HG03565 (cell line): Measurements from ENCODE around the gene TEX2.

Source experiments
- ATAC-seq: cut with Tn5 transposase; IDR thresholded peaks from one replicate; pipeline ENCODE4 v1.9.1; 2021; ENCODE audit warnings: mild to moderate bottlenecking, moderate library complexity; ENCODE audit not compliant: unreplicated experiment

TEX2 gene, protein sequence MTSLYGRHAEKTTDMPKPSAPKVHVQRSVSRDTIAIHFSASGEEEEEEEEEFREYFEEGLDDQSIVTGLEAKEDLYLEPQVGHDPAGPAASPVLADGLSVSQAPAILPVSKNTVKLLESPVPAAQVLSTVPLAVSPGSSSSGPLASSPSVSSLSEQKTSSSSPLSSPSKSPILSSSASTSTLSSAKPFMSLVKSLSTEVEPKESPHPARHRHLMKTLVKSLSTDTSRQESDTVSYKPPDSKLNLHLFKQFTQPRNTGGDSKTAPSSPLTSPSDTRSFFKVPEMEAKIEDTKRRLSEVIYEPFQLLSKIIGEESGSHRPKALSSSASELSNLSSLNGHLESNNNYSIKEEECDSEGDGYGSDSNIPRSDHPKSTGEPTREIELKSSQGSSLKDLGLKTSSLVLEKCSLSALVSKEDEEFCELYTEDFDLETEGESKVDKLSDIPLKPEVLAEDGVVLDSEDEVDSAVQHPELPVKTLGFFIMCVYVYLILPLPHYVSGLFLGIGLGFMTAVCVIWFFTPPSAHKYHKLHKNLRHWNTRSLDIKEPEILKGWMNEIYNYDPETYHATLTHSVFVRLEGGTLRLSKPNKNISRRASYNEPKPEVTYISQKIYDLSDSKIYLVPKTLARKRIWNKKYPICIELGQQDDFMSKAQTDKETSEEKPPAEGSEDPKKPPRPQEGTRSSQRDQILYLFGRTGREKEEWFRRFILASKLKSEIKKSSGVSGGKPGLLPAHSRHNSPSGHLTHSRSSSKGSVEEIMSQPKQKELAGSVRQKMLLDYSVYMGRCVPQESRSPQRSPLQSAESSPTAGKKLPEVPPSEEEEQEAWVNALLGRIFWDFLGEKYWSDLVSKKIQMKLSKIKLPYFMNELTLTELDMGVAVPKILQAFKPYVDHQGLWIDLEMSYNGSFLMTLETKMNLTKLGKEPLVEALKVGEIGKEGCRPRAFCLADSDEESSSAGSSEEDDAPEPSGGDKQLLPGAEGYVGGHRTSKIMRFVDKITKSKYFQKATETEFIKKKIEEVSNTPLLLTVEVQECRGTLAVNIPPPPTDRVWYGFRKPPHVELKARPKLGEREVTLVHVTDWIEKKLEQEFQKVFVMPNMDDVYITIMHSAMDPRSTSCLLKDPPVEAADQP

DNA sequence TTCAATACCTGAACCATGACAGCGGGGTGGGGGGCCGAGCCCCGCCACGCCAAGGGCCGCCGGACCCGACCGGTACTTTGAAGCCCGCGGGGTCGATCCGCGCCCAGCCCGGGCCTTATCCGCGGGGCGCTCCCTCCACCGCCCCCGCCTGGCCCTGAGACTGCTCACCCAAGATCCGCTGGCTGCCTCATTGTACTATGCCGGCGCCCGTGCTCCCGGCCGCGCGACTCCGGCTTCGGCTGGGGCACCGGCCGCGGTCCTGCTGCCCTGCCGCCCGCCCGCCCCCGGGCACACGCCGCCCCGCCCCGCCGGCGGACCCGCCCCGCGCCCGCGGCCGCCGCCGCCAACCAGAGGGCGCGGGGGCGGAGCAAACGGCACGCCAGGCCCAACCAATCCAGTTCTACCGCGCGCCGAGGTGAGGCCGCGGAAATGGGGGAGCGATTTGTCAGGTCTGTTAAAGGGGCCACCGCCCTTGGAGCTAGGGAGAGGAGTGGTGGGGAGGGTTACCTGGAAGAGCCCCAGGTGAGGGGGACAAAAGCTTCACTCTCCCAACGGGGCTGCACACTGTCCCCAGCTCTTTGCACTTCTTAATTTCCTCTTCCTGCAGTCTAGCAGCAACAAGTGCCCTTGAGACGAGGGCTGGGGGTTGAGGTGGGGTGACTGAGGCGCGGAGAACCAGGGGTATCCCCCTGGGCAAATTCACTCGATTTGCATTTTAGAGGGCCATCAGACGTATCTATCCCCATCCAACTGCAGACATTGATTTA, at the start of gene TEX2:
TEX2 (minus strand) TSS at position 261 of the 767 bp plus-strand sequence. CDS start 49,043 bp downstream, outside the sequence.
- peak; percentile 87 for ATAC-seq

DNA sequence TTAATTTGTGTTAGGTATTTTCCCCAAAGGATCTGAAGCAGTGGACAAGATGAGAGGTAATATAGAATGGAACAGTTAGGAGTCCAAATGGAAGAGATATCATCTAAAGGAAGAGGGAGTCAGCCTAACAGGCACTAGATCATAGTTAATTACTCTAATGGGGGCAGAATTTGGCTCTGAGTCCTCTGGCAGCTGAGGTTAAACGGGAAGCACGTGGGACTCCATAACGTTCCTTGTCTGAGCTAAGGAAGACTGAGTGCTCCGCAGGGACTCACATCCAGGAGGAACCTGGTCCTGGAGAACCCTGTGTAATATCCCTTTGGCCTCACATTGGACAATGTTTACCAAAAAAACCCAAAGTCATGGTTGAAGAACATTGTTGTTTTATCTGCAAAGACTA, 46.6 kb upstream of the TEX2 start:
- ATAC-seq = no peak

DNA sequence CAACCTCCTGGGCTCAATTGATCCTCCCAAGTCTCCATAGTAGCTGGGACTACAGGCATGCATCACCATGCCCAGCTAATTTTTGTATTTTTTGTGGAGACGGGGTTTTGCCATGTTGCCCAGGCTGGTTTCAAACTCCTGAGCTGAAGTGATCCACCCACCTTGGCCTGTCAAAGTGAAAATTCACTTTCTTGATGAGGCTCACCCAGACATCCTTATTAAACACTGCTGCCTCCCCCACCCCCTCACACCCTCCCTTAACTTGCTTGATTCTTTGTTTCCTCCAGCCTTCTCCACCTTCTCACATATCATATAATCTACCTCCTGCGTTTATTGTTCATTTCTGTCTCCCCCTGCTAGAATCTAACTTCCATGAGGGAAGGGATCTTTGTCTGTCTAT, 46.0 kb upstream of the TEX2 start:
- ATAC-seq = no peak

DNA sequence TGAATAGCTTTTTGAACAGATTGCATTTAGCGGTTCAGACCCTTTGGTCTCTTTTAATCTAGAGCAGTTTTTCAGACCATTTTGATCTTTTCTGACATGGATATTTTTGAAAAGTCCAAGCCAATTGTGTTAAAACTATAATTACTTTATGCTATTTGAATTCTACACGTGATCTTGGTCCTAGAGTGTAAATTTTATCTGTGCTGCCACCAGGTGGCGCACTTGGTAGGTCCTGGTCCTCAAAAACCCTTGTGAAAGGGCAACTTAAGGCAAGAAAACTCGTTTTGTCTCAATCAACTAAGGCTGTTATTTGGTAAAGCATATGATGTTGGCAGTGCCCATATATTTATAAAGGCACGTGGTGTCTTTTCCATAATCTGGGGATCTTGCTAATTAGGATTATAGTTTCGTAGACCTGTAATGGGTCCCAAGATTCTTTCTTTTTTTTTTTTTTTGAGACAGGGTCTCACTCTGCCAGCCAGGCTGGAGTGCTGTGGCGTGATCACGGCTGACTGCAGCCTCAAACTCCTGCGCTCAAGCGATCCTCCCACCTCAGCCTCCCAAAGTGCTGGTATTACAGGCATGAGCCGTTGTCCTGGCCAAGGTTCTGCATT, 43.9 kb upstream of the TEX2 start:
- no peak for ATAC-seq

DNA sequence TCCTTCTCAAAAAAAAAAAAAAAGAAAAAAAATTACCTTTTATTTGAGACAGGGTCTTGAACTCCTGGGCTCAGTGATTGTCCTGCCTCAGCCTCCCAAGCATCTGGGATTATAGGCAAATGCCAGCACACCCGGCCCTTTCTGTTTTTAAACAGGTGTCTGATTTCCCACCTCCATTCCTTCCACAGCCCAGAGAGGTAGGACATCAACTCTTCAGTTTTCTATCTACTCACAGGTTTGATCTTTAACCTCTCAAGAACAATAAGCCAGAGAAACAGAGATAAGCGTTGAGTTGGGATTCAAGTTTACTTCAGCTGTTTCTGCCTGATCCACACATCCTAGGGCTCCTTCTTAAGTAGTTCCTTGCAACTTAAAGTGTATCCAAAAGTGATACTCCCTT, 41.5 kb upstream of the TEX2 start:
- no peak for ATAC-seq

DNA sequence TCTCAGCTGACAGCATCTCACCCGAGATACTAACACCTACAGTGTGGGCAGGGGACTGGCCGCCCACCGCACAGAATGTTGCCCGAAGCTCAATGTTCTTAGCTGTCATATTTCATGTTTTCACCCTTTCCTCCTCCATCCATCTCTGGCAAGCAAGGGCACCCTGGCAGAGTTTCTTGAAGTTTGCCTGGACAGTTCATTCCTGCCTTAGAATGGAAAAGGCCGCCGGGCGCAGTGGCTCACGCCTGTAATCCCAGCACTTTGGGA, 37.6 kb upstream of the TEX2 start:
- no peak for ATAC-seq

DNA sequence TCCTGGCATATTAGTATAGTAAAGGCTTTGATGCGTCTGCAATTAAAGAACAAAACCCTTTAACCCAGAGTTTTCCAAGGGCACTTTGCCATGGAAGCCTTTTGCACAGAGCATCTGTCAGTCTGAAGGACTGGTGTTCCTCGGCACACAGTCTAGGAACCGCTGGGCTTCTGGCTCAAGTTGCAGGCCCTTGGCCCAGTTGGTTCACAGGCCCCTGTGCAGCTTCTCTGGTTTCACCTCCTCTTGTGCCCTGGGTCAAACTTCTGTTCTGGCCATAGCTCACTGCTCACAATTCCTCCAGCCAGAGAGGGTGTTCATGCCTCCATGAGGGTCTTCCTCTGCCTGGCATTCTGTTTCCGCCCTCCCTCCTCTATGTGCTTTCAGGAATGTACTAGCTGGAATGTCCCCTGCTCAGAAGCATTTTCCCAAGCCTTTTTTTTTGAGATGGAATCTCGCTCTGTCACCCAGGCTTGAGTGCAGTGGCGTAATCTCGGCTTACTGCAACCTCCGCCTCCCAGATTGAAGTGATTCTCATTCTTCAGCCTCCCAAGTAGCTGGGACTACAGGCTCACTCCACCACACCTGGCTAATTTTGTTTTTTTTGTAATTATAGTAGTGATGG, 34.5 kb upstream of the TEX2 start:
- ATAC-seq = no peak

DNA sequence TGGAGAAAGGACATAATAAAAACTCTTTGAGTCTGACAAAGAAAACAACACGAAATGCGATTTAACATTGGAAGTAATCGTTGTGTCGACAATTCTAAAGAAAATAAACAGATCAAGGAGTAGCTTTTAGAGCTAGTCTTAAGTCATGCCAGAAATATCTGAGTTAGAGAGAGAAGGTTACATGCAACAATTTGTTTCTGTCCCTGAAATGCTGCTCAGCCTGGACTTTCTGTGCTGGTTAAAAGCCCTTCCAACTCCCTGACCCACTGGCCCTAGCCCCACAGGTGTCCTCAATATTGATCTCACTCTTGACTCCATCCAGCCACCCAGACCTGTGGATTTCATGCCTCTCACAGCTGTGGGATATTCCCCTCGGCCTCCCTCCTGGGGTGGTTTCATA, 33.2 kb upstream of the TEX2 start:
- ATAC-seq = no peak

DNA sequence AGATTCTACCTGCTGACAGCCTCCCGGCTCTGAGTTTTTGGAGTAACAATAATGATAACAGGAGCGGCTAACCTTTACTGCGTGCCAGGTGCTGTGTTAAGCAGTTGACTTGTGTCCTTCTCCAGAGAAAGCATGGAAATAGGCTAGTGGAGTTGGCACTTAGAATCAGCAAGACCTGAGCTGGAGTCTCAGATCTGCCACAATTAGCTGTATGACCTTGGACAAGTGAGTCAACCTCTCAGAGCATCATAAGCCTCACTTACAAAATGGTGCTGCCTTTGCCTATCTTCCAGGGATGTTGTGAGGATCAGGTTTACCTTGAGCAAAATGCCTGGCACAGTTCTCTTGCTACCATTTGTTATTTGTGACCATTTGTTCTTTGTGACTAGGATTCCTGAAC, 32.1 kb upstream of the TEX2 start:
- no peak for ATAC-seq

DNA sequence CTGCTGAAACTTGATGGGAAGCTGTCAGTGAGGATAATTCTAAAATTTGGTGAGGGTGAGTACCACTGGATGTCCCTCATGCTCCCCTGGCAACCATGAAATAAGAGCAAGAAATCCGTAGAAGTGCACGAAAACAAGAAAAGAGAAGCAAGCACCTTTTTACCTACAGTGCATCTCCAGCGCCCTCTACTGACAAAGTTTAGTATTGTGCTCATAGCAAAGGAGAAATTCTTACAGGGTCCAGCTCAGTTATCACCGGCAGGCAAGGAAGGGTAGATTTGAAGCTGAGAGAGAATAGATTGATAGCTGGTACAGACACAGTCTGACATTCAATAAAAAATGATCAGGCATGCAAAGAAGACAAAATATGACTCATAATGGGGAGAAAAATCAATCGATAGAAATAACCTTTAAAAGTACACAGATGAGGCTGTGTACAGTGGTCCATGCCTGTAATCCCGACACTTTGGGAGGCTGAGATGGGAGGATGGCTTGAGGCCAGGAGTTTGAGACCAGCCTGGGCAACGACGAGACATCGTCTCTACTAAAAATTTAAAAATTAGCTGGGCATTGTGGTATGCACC, 28.3 kb upstream of the TEX2 start:
- no peak for ATAC-seq

DNA sequence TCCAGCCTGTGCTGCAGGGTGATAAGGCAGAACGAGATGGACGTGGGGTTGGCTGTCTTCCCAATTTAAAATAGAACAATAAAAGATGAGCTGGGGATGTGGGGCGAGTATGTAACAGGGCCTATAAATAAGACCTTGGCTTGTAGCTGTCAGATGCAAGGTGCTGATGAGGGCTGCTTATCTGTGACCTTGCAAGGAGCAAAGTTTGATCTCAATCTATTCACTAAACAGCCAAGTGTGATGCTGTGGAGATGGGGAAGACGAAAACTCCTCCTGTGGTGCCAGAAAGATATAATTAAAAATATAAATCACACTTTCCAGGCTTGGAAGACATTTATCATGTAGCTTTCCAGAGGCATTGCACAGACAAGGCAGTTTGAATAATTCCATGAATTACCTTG, 26.7 kb upstream of the TEX2 start:
- no peak for ATAC-seq

DNA sequence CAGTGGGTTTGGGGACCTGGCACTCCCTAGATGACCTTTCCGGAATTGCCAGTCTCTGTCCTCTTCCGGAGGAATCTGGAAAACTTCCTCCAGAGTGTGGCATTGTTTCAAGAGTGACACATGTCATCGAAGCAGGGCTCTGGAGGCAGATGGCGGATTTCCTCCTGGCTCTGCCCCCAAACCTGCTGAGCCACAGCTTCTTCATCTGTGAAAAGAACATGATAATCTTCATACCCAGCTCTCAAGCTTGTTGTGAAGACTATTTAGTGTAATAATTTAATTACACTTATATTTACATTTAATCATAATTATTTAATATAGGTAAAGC, 19.7 kb upstream of the TEX2 start:
- ATAC-seq = no peak

DNA sequence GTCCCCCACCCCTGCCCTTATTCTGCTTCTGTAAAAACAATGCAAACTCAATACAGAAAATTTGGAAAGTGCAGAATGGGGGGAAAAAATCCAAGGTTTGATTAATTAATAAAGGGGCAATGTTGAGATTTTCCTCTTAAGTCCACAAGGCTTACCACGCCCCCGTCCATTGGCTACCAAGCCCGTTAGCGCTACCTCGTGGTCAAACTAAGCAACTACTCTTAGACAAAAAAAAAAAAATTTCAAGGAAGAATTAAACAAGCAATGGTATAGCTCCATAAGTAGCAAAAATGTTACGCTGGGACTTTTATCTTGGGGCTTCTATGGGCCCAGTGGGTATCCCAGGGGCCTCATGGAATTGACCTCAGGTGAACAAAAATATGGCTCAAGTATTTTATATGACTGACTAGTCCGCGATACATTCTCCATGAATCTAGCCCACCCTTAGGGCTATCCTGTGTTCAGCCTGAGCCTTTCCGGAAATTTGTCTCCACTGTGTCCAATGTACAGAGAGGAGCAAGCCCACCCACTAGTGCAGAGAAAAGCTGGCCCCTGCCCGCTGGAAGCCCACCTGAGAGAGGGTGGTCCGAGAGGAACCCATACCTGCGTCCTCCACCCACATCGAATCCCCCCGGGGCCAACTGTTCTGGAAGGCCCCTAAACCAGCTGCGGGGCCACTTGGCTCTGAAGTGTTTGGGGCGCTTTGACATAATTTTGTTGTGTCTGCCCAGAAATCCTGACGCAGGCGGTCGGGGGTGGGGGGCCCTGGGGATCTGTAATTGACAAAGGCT, 19.1 kb upstream of the TEX2 start:
- ATAC-seq = no peak

DNA sequence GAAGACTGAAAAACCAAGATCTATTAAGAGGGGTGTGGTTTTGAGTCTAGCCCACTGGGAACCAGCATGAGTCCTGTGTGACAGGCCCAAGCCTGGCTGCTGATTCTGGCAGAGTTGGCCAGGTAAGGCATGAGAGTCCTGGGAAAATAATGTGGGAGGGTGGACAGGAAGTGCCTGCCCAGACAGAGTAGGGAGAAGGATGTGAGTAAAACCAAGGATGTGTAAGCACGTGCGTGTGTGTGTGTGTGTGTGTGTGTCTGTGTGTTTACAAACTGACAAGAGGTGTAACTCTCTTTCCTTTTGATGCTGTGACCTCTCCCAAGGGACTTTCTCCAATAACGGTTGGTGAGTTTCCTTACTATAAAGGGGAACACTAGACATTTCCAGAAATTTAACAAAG, 15.6 kb upstream of the TEX2 start:
- ATAC-seq = no peak

DNA sequence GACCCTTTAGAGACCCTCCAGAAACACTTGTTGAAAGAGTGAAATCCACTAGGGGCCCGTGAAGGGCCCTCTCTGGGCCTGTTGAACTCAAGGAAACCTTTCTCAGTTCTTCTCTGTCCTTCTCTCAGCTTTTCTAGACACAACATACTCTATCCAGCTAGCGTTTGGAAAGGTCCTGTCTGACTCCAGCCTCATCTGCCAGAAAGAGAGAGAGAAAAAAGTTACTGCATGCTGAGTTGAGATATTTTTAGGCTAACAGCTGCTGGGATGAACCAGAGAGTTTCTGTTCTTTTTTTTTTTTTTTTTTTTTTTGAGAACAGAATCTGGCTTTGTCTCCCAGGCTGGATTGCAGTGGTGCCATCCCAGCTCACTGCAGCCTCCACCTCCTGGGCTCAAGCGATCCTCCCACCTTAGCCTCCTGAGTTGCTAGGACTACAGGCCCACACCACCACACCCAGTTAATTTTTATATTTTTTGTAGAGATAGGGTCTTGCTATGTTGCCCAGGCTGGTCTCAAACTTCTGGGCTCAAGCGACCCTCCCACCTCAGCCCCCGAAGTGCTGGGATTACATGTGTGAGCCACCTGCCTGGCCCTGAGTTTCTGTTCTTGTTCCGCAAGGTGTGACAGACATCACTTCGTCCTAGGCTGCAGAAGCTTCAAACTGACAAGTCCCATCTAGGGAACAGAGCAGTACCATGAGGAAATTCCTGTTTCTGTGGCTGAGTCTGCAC, 14.9 kb upstream of the TEX2 start:
- ATAC-seq = no peak

DNA sequence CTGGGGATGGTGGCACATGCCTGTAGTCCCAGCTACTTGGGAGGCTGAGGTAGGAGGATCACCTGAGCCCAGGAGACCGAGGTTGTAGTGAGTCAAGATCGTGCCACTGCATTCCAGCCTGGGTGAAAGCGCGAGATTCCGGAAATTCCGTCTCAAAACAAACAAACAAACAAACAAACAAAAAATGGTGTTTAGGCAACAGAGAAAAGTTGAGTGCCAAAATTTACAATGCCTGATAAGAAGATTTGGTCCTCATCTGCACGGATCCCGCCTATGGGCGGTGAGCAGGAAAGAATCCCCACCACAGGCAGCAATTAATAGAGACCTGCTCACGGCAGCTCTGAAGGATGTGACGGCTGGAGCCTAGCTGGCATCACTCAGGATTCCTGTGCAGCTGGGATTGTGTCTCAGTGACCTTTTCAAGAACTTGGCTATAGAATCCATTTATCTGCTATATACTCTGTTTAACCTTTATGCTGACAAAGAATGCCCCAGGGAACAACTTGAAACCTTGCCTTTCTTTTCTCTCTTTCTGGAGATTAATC, 14.0 kb upstream of the TEX2 start:
- ATAC-seq = no peak

DNA sequence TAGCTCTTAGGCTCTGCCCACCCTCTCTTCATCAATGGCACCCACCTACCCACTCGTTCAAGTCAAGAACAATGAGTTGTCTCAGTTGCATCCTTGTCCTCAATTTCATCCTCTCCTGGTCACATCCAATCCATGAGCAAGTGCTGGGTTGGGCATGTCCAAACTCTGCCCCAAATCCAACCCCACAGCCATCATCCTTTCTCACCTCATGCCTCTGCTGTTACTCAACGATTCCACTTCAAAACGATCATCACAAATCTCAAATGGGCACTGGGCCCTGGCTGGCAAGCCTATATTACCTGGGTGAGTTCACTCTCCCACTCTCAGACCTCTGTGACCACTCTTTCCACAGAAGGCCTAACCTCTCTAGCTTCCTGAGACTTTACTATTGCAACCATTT, 12.0 kb upstream of the TEX2 start:
- no peak for ATAC-seq

DNA sequence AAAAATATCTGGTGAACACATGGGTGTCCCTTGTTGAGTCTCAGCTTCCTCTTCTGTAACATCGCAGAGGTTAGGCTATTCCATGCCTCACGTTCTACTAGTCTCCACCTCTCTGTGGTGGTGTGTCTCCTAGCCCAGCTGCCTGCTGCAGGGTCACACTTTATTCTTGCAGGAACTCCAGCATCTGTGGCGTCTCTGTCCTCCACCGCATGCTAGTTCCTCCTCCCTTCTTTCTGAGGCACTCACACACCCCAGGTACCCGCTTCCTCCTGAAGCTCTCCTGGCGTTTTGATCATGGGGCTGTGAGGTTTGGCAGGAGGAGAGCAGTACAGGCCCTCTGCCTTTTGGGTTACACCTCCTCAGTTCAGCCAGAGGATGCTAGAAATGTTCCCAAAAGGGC, 9.9 kb upstream of the TEX2 start:
- no peak for ATAC-seq
